Activated T-helper 1 cell treated with anti-CD3 and anti-CD28 coated beads, Interleukin-2, amount 50 U/mL, for 16 hours (primary cell): ENCODE data around the gene GRAMD1C.
"Not testable (repeated sequence)": the region's sequence is repeated elsewhere in the genome, so short reads cannot be mapped to it uniquely, and the experiment has no call there.

Experiments used
- DNase-seq, 2 donors: peaks; one replicate each; pipeline ENCODE4 v3.0.0-alpha.2; 2020; ENCODE audit warnings: low read depth in 1 of 2, low spot score in 1 of 2

GRAMD1C gene

GRCh38 chr3:113838631-113839209, at the start of gene GRAMD1C:
TSS of gene GRAMD1C (plus strand) at chr3:113838788. CDS start at chr3:113838910, 122 bp downstream.
- DNase-seq = peak; percentile 65 to 78

DNA sequence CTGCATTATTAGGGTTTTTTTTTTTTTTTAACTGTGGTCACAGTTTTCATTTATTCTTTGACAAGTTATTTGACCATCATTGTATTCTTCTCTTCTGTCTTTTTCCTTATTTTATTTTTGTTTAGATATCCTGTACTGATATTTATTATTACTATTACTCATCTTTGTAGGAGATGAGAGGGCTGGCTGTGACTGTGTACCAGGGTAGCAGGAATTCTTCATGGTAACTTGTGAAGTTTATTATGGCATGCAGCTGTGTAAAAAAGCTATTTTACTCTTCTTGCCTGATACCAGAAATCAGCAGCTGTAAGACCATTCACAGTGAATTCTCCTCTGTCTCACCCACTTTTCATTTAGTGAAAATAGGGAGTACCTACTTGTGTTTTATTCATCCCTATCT, 47.2 kb upstream of the GRAMD1C start:
- no peak for DNase-seq

DNA sequence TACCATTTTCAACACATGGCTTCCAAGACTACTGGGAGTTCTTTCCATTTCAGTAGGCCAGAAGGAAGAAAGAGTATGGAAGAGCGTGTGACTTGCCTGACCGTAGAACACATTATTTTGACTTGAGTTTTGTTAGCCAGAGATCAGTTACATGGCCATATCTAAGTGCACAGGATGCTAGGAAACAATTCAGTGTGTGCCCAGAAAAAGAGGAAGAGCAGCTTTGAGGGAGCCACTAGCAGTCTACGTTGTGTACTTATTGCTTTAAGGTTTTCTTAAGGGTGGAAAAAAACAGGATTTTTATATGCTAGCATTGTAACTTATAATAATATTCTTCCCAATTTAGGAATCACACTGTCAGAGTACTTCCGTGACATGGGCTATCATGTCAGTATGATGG, 44.1 kb upstream of the GRAMD1C start:
- DNase-seq = no peak

- no peak for DNase-seq
These were observed 42.9 kb upstream of the GRAMD1C start for GRCh38 chr3:113795693-113796092.

- DNase-seq = no peak
These were observed 35.7 kb upstream of the GRAMD1C start for GRCh38 chr3:113802795-113803455.

GRCh38 chr3:113804661-113805060, 33.9 kb upstream of the GRAMD1C start:
- no peak for DNase-seq

- DNase-seq = no peak
These were observed 33.3 kb upstream of the GRAMD1C start for GRCh38 chr3:113805249-113805648.

DNA sequence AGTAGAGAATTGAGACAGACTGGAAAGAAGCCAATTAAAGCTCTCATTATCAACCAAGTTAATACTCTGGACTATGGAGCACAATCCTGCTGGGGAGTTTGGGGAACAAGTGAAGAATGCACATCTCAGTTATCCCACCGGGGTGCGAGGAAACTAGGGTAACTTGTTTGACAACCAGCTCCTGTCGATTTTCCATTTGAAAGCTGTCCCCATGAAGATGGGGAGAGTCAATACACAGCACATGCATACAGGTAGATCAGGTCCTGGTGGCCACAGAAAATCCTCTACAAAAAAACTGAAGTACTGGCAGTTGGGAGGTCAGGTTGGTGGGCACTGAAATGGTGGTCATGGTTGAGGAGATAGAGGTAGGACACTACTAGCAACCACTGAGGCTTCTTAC, 25.7 kb upstream of the GRAMD1C start:
- DNase-seq = no peak

GRCh38 chr3:113819866-113820265, 18.7 kb upstream of the GRAMD1C start:
- no peak for DNase-seq

- no peak for DNase-seq
These were observed 13.5 kb upstream of the GRAMD1C start for GRCh38 chr3:113825090-113825489.

DNA sequence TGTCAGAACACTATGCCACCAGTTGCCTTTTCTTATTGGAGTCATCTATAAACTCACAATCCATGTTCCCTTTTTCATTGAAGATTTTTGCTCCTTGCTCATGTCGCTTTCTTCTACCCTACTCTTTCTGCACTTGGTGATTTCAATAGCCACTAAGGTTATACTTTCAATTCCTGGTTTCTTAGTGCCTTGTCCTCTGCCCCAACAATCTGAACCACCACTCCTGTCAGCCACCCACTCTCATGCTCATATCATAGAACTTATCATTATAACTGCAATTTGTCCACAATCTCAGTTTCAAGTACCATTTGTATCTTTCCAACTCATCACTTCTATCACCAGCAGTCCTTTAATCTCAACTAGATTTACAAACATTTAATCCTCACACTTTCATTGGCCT, 10.0 kb upstream of the GRAMD1C start:
- DNase-seq = no peak

DNA sequence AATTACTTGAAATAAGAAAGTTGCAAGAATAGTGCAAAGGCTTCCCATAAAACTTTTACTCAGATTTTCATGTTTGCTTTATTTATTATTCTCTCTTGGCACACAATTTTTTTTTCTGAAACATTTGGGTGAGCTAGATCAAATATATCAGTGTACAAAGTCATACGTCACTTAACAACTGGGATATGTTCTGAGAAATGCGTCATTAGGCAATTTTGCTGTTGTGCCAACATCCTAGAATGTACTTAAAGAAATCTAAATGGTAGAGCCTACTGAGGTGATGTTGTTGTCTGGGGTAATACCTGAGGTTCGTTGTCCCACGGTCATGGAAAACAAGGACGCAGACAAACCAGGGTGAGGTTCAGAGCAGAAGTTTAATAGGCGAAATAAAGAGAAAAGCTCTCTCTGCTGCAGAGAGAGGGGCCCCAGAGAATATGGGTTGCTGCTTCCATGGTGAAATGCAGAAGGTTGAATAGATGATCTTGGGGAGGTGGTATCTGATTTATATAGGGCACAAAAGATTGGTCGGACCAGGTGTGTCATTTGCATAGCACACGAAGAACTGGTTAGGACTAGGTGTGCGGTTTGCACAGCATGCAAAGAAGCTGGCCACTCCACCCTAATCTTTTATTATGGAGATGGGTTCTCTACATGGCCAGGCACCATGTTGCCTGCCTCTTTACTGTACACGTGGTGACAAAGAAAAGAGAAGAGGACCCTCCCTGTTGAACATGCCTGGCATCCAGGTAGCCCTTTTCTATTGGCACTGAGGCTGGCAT, 8.8 kb upstream of the GRAMD1C start:
- DNase-seq = no peak

DNA sequence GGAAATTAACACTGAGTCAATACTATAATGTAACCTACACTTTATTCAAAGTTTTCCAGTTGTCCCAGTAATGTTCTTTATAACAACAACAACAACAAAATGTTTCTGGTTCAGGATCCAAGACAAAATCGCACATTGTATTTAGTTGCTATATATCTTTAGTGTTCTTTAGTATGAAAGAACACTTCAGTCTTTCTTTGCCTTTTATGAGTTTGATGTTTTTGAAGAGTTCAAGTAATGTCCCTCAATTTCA, 7.6 kb upstream of the GRAMD1C start:
- no peak for DNase-seq

GRCh38 chr3:113832477-113833164, 6.0 kb upstream of the GRAMD1C start:
- DNase-seq = no peak

GRCh38 chr3:113834983-113835382, 3.6 kb upstream of the GRAMD1C start:
- no peak for DNase-seq

DNA sequence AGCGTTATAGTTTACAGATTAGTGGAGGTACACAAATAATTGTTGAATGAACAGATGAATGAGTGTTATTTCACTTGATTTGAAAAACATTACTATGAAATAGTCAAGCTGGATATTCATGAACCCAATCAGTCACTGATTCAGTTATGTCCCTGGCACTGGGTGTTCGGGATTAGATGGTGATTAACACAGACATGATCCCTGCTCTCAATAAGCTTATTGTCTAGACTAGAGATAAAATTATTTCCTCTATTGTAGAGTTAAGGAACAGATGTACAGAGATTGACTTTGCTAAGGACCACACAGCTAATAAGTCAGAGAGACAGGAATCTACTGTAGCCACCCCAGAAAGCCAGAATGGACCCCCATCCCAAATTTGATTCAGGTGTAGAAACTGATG, 963 bp downstream of the GRAMD1C start:
- DNase-seq = no peak

- no peak for DNase-seq
These were observed 6.1 kb downstream of the GRAMD1C start for GRCh38 chr3:113844622-113845222.

DNA sequence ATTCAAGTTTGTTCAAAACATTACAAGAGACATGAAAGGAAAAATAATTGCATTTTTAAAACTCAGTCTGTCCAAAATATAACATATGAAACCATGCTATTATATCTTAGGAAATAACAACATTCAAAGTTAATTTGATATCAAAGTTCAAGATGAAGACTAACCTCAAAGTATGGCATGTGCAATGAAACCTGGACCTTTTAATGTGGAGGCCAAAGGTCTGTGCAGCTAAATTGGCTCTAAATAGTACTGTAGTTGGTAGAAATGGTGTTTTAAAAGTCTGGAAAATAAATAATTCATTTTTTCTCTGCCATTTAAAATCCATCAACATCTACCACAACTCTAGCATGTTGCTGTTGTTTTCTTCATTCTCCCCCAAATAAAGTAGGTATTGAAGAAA, 8.7 kb downstream of the GRAMD1C start:
- DNase-seq = no peak

GRCh38 chr3:113847664-113848461, 9.3 kb downstream of the GRAMD1C start:
- no peak for DNase-seq

- not testable (repeated sequence) for DNase-seq
These were observed 10.5 kb downstream of the GRAMD1C start for GRCh38 chr3:113849071-113849470.

GRCh38 chr3:113849841-113850240, 11.3 kb downstream of the GRAMD1C start:
- not testable (repeated sequence) for DNase-seq
